ENCODE measurements around the gene ARHGEF3. TPM values are rescaled to one million over a fixed set of nuclear protein-coding genes. Genes with fewer than 3 reads are reported as not detected.
A peak's percentile ranks its signal among the peaks of the same experiment; 100 is the strongest.

Gene ARHGEF3
- total RNA-seq, 1 donor, result 26.3 TPM

GRCh38 chr3:56830884-56831283 is 29.1 kb upstream of the ARHGEF3 start:
- no peak for DNase-seq (ENCODE audit: low read depth)
- no peak overlapping the region for H3K4me3 ChIP-seq (ENCODE audit: low read depth, low read length)
- no peak for TF ChIP-seq CTCF (IDR thresholded peaks at IDR 0.05; ENCODE audit: insufficient read depth, low read length)

GRCh38 chr3:56829533-56829932 is 27.8 kb upstream of the ARHGEF3 start:
- no peak for DNase-seq (ENCODE audit: low read depth)
- no peak overlapping the region for H3K4me3 ChIP-seq (ENCODE audit: low read depth, low read length)
- TF ChIP-seq CTCF (IDR thresholded peaks at IDR 0.05; ENCODE audit: insufficient read depth, low read length), result no peak

DNA sequence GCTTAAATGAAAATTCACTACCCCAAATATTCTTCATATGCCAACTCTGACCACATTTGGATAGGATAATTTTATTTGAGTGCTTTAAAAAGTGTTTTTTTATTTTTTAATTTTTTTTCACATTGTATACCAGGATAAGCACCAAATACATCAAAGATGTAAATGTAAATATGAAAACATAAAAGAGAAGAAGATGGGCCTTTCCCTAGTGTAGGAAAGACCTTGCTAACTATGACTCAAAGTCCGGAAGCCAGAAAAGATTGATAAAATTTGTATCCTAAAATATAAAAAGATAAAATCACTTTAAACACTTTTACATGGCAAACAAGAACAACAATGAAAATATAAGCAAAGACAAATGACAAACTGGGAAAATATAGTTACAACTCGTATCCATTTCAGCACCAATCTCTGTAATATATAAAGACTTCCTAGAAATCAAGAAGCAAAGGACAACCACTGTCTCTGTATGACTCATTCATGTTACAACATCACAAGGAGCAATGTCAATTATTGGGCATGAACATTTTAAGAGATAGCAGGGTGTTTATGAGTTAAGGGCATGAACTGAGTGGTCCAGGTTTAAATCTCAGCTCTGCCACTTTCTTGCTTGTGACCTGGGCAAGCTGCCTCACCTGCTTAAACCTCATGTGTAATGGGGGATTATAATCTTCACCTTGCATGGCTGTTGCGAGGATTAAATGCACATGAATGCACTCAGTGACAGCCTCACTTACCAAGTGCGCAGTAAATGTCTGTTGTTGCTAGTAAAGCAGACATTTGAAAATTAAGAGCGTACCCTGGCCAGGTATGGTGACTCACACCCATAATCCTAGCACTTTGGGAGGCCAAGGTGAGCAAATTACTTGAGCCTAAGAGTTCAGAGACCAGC is 25.3 kb upstream of the ARHGEF3 start:
- no peak for DNase-seq (ENCODE audit: low read depth)
- no peak overlapping the region for H3K4me3 ChIP-seq (ENCODE audit: low read depth, low read length)
- TF ChIP-seq CTCF (IDR thresholded peaks at IDR 0.05; ENCODE audit: insufficient read depth, low read length), result no peak

DNA sequence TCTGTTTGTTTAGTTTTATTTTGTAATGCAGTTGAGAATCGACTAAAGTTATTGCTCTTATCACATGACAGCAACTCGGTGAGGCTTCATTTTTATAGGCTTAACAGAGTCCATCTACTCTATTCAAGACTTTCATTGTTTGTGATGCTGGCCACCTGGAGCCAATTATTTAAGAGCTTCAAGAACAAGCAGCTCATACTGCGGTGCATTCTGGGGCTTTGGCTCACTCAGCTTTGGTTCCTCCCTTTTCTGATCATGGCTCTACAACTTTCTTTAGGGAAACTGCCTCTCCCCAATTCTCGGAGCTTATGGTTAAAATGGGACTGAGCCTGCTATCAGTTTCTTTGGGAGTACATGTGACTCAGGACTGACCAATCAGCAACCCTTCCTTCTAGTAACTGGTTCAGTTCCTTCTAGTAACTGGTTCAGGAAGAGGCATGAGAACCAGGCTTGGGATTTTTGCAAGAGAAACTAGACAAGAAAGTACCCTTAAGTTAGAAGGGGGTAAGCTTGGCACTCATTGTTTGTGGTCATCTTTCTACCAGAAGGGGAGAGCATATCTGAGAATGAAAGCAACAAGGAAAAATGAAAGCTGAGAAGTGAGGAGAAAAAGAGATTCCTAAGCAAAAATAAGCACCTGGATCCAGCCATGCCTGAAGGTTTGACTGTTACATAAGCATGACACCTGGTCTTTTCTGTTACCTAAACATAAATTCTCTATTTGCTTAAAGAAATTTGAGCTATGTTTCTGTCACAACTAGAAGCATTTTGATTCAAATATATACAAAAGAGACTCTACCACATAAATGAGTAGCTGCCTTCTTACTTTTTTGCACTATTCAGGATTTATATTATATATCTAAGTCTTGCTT is 24.1 kb upstream of the ARHGEF3 start:
- no peak overlapping the region for H3K4me3 ChIP-seq (ENCODE audit: low read depth, low read length)
- DNase-seq (ENCODE audit: low read depth), result peak; percentile 55
- TF ChIP-seq CTCF (IDR thresholded peaks at IDR 0.05; ENCODE audit: insufficient read depth, low read length), result no peak

GRCh38 chr3:56823984-56824703 is 22.4 kb upstream of the ARHGEF3 start:
- DNase-seq (ENCODE audit: low read depth), result no peak
- no peak for TF ChIP-seq CTCF (IDR thresholded peaks at IDR 0.05; ENCODE audit: insufficient read depth, low read length)

DNA sequence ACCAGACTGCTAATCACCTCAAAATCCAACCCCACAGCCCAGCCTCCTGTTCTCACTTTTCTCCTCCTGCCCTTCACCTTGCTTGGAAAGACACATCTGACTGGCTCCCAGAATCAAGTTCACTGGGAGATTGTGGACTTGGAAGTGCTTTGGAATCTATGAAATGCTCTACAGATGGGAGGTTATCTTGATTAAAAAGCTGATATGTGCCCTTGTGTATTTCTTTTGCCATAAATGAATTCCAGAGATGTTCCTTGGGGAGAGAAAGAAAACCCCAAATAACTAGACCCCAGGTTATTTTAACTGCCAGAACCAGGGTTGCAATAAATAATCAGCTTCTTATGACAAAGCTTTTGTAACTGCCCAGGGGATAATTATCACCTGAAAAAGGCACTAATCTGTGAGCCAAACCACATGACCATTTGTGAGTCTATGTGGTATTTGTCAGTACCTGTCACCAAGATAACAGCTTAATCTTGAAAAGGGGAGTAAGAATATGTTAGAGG is 21.7 kb upstream of the ARHGEF3 start:
- DNase-seq (ENCODE audit: low read depth), result peak; percentile 76
- no peak for TF ChIP-seq CTCF (IDR thresholded peaks at IDR 0.05; ENCODE audit: insufficient read depth, low read length)
- no peak overlapping the region for H3K4me3 ChIP-seq (ENCODE audit: low read depth, low read length)

More at GRCh38 chr3:56823984-56824703, 22.4 kb upstream of the ARHGEF3 start:
- H3K4me3 ChIP-seq (ENCODE audit: low read depth, low read length), result no peak overlapping the region
